ENCODE results near the gene IFNA10. TPM values are rescaled to one million over a fixed set of nuclear protein-coding genes. Genes with fewer than 3 reads are reported as not detected.
"Not testable (repeated sequence)": the region's sequence is repeated elsewhere in the genome, so short reads cannot be mapped to it uniquely, and the experiment has no call there.

The IFNA10 gene
- total and polyA plus RNA-seq, 2 experiments from 2014 or later = not detected

DNA sequence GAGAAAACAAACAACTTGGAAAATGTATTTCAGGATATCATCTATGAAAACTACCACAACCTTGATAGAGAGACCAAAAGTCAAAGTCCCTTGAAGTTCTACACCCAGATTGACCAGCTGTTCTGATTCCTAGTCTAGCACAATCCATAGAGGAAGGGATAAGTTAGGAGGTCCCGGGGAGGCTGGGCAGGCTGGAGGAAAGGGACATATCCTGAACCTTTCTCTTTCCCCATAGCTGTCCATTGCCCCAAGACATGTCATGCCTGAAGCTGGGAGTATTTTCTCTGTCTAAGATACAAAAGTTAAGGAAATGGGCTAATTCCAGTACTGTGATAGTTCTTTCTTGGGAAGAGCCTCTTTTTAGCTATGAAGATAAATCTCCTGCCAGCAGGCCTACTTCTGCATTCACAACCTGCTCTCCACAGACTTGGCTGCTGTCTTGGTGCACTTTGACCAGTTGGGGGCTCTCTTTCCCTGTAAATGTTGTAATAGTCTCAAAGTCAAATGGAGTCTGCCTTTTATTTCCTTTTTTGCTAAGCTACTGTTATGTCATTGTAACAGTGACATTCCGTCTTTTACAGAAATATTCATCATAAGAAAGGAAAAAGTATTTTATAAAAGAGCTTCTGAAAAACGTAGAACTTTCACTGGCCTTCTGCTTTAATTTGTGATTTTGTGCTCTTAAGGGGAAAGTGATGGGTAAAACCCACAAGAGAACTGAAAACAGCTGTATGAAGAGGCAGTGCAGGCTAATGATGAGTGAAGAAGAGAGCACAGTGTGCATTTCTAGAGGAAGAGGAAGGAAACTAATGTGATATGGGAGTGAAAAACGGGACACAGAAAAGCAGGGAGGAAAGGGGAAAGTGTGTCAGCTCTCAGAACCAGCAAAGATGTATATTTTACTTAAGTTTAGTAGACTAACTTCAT lies 23.9 kb downstream of the IFNA10 start:
- not testable (repeated sequence) for H3K4me3 ChIP-seq; DNase-seq (ENCODE audit: low spot score); H3K4me1 ChIP-seq (ENCODE audit: insufficient read depth); H3K4me2 ChIP-seq; H3K27ac ChIP-seq; H3K9me2 ChIP-seq (replicated peaks; ENCODE audit: insufficient read depth); H3K27me3 ChIP-seq; H3K79me2 ChIP-seq; H4K20me1 ChIP-seq (ENCODE audit: insufficient read depth, poor library complexity, severe bottlenecking); H3K9me3 ChIP-seq (ENCODE audit: low read depth); H2AFZ ChIP-seq; H3K36me3 ChIP-seq (replicated peaks; ENCODE audit: insufficient read depth, low read depth)
- WGBS (ENCODE audit: low lambda C conversion rate, missing lambda C conversion rate) = 44% methylated on average over 4 of the region's 4 CpGs
- TF ChIP-seq, protein P1, sequence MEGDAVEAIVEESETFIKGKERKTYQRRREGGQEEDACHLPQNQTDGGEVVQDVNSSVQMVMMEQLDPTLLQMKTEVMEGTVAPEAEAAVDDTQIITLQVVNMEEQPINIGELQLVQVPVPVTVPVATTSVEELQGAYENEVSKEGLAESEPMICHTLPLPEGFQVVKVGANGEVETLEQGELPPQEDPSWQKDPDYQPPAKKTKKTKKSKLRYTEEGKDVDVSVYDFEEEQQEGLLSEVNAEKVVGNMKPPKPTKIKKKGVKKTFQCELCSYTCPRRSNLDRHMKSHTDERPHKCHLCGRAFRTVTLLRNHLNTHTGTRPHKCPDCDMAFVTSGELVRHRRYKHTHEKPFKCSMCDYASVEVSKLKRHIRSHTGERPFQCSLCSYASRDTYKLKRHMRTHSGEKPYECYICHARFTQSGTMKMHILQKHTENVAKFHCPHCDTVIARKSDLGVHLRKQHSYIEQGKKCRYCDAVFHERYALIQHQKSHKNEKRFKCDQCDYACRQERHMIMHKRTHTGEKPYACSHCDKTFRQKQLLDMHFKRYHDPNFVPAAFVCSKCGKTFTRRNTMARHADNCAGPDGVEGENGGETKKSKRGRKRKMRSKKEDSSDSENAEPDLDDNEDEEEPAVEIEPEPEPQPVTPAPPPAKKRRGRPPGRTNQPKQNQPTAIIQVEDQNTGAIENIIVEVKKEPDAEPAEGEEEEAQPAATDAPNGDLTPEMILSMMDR (IDR thresholded peaks at IDR 0.05; ENCODE audit: poor library complexity) = peak; percentile 49

DNA sequence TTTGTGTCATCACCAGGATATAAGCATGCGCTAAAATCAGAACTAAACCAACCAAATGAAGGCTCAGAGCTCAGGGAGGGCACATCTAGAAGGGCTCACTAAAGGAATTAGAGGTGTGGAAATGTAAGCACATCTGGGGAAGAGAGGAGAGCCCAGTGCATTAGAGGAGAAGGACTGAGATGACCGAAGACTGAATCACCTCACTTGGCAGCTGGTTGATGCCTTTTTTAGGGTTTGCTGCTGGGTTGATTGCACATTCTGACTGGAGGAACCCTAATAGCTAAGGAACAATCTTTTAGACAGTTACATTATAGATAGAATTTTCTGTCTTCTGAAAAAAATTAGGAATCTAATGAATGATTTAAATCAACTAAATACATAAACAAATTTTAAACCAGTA lies 32.3 kb downstream of the IFNA10 start:
- H3K9me2 ChIP-seq (replicated peaks; ENCODE audit: insufficient read depth) = no peaks in the 10 kb centered on the region
- H3K4me2 ChIP-seq = no peak overlapping the region
- H3K4me3 ChIP-seq = no peak overlapping the region
- no peaks in the 10 kb centered on the region for H3K9me3 ChIP-seq (ENCODE audit: low read depth)
- H2AFZ ChIP-seq = no peak overlapping the region
- peaks cover 5% of the 10 kb centered on the region for H3K36me3 ChIP-seq (replicated peaks; ENCODE audit: insufficient read depth, low read depth)
- H3K27me3 ChIP-seq = no peaks in the 10 kb centered on the region
- TF ChIP-seq EZH2 (IDR thresholded peaks at IDR 0.05; ENCODE audit: borderline replicate concordance) = no peak
- no peak for TF ChIP-seq EZH2phosphoT487 (IDR thresholded peaks at IDR 0.05; ENCODE audit: low read depth, severe bottlenecking, unreplicated experiment)
- TF ChIP-seq, protein P1 (IDR thresholded peaks at IDR 0.05; ENCODE audit: poor library complexity) = no peak
- 94% methylated on average over 2 of the region's 2 CpGs for WGBS (ENCODE audit: low lambda C conversion rate, missing lambda C conversion rate)
- no peak for DNase-seq (ENCODE audit: low spot score)
- H3K27ac ChIP-seq = no peak overlapping the region
- no peaks in the 10 kb centered on the region for H4K20me1 ChIP-seq (ENCODE audit: insufficient read depth, poor library complexity, severe bottlenecking)
- no peaks in the 10 kb centered on the region for H3K4me1 ChIP-seq (ENCODE audit: insufficient read depth)
- H3K79me2 ChIP-seq = no peaks in the 10 kb centered on the region

DNA sequence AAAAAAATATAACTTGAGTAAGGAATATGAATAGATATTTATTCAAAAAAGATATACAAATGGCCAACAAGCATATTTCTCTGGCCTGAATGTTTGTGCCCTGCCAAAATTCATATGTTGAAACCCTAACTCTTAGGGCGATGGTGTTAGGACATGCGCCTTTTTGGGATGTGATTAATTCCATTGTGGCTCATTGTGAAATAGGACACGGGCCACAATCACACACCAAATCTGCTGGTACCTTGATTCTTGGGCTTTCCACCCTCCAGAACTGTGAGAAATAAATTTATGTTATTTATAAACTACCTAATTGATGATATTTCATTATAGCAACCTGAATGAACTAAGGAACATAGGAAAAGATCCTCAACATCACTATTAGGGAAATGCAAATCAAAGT lies 34.8 kb downstream of the IFNA10 start:
- no peak for DNase-seq (ENCODE audit: low spot score)
- 88% methylated on average over 3 of the region's 3 CpGs for WGBS (ENCODE audit: low lambda C conversion rate, missing lambda C conversion rate)
- TF ChIP-seq EZH2phosphoT487 (IDR thresholded peaks at IDR 0.05; ENCODE audit: low read depth, severe bottlenecking, unreplicated experiment) = no peak
- TF ChIP-seq, protein P1 (IDR thresholded peaks at IDR 0.05; ENCODE audit: poor library complexity) = no peak
- TF ChIP-seq EZH2 (IDR thresholded peaks at IDR 0.05; ENCODE audit: borderline replicate concordance) = no peak

More for the DNA sequence above, 34.8 kb downstream of the IFNA10 start:
- no peaks in the 10 kb centered on the region for H3K4me1 ChIP-seq (ENCODE audit: insufficient read depth)
- no peak overlapping the region for H2AFZ ChIP-seq
- H3K9me2 ChIP-seq (replicated peaks; ENCODE audit: insufficient read depth) = no peaks in the 10 kb centered on the region
- peaks cover 5% of the 10 kb centered on the region for H3K36me3 ChIP-seq (replicated peaks; ENCODE audit: insufficient read depth, low read depth)
- H3K4me2 ChIP-seq = no peak overlapping the region
- no peak overlapping the region for H3K4me3 ChIP-seq
- no peaks in the 10 kb centered on the region for H3K27me3 ChIP-seq
- no peaks in the 10 kb centered on the region for H3K79me2 ChIP-seq
- H4K20me1 ChIP-seq (ENCODE audit: insufficient read depth, poor library complexity, severe bottlenecking) = no peaks in the 10 kb centered on the region
- no peak overlapping the region for H3K27ac ChIP-seq
- no peaks in the 10 kb centered on the region for H3K9me3 ChIP-seq (ENCODE audit: low read depth)
